Activated naive CD4-positive, alpha-beta T cell treated with anti-CD3 and anti-CD28 coated beads, Interleukin-2, amount 50 U/mL, for 16 hours (primary cell): ENCODE results near the gene FANCI.
"Not testable (repeated sequence)": the region's sequence is repeated elsewhere in the genome, so short reads cannot be mapped to it uniquely, and the experiment has no call there.

ENCODE experiments used
- DNase-seq: peaks from one replicate; pipeline ENCODE4 v3.0.0-alpha.2; 2020

FANCI gene

DNA sequence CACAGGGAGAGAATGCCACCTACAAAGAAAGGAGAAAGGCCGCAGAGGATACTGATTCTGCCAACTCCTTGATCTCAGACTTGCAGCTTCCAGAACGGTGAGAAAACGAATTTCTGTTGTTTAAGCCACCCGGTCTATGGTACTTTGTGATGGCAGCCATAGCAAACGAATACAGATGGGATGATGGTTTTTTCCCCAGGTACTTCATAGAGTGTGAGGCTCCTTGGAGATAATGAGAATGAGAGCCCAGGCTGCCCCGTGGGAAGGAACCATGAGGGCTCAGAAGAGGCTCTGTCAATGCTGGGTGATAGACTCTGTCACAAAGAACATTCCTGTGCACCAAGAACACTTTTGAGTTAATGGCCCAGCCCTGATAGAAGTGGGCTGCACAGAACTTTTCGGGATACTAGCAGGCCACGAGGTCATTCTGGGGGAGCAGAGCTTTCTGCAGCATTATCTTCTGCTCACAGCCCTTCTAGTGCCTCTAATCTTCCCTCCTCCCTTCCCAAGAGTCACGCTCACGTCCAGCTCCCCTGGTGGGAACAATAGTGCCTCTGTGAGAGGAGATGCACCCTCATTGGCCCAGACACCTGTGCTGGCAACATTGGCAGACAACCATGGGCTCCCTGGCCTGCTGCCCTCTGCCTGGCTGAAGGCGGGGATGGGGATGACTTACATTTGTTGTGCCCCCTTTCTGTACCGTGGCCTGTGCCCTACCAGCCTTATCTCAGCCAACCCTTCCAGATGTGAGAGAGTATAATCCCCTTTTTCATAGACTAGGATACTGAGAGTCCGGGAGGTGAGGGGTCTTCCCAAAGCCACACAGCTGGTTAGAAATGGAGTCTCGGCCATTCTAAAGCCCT, 17.2 kb upstream of the FANCI start:
- DNase-seq = no peak

DNA sequence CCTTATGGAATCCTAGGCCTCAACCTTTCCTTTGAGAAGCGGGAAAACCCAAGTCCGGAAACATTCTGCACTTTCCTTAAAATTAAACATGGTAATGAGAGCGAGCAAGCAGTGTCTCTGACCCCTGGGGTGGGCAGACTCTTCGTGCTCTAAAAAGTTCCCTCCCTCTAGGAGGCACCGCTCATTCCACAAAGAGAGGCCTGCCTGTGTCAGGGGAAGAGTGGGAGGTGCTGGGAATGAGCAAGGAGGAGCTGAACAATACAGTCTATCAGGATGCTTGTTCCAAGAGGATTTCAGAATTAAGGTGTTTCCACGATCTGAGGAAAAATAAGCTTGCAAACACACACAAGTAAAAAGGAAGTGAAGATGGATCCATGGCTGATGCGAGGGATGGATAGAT, 16.4 kb upstream of the FANCI start:
- no peak for DNase-seq

DNA sequence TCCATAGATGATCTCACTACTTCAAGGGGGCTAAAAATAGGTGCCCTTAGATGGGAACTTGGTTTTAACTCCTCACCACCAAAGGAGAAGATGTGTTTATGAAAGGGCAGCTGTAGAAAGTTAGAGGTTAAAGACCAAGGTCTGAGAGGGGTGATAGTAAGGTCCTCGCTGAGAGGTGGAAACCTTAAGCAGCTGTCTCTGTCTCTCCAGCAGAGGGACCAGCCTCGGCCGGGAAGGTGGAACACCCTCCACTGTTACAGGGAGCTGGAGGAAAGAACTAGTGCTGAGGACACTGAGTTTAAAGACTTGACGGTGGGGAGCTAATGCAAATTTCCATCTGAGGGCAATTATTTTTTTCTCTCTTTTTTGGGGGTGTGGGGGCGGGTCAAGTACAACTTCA, 13.5 kb upstream of the FANCI start:
- DNase-seq = no peak

DNA sequence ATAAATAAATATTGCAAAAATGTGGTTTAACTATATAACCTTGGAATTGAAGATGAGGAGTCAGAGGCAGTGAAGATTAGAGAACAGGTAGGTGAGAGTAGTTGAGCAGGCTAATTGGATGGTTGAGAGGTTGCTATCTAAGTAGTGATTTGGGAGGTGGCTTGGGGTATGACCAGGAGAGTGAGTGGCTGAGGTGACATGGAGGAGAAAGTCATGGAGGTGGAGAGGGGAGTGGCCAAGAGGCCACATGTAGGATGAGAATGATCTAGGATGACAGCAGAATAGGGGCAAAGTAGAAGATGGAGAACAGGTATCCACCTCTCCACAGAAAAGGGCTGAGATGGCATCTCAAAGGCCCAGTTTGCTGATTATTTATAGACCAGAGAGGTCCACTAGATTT, 11.9 kb upstream of the FANCI start:
- DNase-seq = no peak

DNA sequence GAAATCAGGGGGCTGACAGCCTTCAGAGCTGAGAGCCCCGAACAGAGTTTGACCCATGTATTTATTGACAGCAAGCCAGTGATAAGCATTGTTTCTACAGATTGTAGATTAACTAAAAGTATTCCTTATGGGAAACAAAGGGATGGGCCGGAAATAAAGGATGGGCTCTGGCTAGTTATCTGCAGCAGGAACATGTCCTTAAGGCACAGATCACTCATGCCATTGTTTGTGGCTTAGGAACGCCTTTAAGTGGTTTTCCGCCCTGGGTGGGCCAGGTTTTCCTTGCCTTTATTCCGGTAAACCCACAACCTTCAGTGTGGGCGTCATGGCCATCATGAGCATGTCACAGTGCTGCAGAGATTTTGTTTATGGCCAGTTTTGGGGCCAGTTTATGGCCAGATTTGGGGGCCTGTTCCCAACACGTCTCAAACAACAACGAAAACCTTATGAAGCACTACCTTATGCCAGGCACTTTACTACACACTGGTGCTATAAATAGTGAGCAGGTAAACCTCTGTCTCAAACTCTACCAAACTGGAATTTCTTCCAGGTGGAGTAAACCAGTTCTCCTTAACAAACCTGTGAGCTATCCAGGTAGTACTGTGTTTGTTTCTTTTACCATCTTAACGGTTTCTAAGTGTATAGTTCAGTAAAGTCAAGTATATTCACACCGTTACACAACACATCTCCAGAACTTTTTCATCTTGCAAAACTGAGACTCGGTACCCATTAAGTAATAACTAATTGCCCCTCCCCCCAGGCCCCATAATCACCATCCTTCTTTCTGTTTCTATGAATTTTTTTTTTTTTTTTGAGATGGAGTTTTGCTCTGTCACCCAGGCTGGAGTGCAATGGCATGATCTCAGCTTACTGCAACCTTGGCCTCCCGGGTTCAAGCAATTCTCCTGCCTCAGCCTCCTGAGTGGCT, 3.6 kb upstream of the FANCI start:
- not testable (repeated sequence) for DNase-seq

DNA sequence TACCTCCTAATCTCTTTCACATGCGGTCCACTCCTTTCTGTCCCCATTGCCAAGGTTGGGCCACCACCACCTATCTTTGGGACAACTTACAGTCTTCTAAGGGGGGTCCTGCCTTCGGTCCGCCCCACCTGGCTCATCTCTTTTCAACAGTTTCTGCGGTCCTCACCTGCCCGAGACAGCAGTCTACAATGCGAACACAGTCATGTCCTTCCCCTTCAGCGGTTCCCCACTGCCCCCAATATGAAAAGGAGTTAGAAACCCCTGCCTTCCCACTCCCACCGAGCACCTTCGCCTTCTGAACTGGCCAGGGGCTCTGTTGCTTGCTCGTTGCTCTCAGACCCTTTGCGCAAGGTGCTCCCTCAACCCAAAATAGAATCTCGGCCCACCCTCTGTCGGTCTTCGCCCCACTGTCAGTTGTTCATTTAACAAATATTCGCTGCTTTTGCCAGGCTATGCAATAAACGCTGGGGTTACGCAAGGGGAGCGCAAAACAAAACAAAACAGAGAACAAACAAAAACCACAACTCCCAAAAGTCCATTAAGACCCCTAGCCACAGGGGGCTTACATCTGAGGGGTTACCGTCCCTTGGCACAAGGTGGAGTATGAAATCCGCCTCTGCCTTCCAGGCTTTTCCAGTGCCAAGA, 611 bp upstream of the FANCI start:
- no peak for DNase-seq

DNA sequence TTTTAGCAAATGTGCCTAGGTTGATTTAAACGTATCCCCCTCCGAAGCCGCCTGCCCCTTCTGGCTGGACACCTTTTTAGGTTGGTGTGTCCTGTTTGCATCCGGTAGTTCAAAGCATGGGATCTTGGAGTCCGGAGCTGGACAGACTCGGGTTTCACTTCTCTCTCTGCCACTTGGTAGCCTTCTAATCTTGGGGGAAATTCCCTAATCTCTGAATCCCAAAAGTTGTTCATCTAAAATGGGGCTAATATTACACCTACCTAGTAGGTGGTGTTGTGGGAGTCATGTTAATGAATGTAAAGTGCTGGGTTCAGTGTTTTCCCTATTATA, 760 bp downstream of the FANCI start:
- no peak for DNase-seq

DNA sequence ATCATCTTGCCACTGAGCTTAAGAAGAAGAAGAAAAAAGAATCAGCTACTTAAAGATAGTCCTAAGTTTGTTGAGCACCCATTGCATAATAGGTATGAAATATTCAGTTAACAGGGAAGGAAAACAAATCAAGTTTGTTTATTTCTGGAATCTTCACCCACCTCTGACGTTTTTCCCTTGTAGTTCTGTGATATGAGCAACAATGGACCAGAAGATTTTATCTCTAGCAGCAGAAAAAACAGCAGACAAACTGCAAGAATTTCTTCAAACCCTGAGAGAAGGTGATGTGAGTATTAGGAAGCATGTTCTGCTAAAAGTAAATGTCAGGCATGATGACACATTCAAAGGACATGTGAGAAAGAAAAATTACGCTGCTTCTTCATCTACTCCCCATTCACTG, 3.7 kb downstream of the FANCI start:
- no peak for DNase-seq

DNA sequence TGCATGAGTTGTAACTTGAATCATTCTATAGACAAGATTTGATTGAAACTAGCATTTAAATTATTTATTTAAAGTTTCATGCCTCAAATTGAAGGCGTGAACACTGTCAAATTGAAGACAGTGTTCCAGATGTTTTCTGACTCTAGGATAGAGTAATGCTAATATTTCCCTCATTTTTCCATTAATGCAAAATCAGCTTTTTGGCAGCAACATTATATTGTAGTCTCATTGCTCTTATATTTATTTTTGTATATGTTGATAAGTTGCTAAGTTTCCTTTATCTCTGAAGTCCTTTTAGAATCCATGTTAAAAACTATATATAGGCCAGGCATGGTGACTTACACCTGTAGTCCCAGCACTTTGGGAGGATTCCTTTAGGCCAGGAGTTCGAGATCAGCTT, 4.8 kb downstream of the FANCI start:
- DNase-seq = no peak

DNA sequence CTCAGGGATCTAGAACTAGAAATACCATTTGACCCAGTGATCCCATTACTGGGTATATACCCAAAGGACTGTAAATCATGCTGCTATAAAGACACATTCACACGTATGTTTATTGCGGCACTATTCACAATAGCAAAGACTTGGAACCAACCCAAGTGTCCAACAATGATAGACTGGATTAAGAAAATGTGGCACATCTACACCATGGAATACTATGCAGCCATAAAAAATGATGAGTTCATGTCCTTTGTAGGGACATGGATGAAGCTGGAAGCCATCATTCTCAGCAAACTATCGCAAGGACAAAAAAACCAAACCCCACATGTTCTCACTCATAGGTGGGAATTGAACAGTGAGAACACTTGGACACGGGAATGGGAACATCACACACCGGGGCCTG, 6.4 kb downstream of the FANCI start:
- DNase-seq = not testable (repeated sequence)

DNA sequence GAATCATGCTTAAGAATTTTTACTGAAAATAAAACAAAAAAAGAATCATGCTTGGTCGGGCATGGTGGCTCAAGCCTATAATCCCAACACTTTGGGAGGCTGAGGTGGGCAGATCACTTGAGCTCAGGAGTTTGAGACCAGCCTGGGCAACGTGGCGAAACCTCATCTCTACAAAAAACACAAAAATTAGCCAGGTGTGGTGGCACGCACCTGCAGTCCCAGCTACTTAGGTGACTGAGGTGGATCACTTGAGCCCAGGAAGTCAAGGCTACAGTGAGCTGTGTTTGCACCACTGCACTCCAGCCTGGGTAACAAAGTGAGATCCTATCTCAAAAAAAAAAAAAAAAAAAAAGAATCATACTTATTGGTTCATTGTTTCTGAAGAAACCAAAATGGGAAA, 33.5 kb downstream of the FANCI start:
- DNase-seq = not testable (repeated sequence)

DNA sequence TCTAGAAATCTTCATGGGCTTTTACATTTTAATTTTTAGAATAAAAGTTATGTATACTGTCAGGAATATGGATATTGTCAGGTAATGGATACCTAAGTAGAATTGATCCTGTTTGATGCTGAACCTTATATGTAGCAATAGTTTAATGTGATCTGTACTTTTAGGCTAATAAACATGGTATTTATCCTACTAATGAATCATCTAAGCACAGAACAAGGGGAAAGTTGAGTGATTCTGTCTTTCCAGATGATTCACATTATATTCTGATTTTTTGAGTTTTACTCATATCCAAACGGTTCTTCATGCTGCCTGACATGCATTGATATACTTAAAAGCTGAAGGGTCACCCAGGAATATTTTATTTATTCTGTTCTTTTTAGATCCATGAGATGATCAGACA, 34.5 kb downstream of the FANCI start:
- DNase-seq = no peak

DNA sequence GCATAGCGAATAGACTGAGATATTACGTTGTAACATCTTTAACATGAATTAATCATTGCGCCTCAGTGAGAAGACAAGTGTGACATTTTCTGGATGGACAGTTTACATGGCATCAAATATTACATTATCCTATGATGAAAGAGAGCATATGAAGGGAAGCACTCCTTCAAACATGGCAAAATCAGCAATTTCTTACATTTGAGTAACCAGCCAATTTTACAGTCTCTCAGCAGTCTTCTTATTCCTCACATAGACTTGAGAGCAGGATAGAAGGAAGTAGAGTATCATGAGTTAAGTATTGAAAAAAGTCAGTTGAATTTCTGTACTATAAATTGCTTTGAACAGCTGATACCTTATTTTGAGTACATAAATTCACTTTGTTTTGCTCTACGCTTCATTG, 38.9 kb downstream of the FANCI start:
- no peak for DNase-seq

DNA sequence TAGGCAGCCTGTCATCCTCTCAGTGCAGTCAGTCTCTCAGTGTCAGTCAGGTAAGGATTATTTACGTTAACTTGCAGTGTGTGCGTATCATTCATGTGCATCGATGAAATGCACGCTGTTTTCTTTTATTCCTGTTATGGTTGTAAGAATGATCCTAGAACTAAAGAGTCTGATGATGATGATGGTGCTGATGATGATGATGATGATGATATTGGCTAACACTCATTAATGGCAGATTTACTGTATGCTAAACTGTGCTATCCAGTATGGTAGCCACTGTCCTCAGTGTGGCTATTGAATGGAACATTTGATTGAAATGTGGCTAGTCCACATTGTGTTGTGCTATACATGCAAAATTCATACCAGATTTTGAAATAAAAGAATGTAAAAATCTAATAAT, 39.4 kb downstream of the FANCI start:
- DNase-seq = no peak

DNA sequence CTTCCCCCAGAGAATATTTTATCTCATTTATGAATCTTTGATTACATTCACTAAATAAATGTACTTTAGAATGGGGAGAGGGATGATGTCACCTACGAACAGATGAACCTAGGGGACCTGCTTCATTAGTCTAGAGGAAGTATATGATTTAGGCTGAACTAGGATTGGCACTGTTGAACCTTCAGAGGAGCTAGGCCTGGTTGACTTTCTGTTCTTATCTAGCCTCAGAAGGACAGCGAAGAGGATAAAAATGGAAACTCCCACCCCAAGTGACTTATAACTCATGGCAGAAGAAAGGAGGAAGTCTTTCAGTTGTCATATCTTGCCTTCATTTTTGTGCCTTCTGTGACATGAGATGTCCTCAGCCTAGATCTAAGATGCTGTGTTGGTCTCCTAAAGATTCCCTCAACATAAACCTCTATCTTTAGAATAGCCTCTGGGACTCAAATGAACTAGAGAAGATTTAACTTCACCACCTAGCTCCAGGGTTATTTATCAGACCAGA, 48.2 kb downstream of the FANCI start:
- DNase-seq = no peak

DNA sequence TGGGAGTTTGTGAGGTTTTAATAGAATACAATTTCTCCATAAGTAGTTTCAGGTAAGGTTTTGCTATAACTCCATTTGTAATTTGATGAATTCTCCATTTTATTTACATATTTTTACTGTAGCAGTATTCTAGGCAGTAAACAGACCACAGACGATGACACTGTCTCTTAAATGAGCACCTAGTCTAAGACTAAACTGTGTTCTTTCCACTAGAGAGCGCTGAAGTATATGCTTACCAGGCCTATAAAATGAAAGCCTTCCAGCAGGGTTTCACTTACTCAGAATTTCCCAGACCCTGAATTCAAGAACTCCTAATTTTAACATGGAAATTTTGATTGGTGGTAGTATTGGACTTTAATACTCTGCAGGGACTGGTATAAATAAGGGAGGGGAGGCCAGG, 49.2 kb downstream of the FANCI start:
- no peak for DNase-seq

DNA sequence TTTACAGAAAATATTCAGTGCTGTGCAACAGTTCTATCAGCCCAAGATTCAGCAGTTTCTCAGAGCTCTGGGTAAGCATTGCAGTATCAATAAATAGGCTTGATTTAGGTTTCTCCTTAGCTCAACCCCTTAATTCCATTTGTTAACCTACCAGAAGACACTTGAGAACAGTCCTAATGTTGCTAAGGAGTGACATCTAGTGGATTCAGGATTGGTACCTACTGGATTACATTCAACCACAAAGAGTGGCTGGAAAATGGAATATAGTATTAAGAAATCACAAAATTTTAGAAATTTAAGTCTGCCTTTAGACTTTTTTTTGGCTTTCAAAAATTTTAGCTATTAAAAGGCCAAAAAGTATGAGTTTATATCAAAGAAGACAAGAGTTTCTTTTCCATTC, 56.1 kb downstream of the FANCI start:
- no peak for DNase-seq

DNA sequence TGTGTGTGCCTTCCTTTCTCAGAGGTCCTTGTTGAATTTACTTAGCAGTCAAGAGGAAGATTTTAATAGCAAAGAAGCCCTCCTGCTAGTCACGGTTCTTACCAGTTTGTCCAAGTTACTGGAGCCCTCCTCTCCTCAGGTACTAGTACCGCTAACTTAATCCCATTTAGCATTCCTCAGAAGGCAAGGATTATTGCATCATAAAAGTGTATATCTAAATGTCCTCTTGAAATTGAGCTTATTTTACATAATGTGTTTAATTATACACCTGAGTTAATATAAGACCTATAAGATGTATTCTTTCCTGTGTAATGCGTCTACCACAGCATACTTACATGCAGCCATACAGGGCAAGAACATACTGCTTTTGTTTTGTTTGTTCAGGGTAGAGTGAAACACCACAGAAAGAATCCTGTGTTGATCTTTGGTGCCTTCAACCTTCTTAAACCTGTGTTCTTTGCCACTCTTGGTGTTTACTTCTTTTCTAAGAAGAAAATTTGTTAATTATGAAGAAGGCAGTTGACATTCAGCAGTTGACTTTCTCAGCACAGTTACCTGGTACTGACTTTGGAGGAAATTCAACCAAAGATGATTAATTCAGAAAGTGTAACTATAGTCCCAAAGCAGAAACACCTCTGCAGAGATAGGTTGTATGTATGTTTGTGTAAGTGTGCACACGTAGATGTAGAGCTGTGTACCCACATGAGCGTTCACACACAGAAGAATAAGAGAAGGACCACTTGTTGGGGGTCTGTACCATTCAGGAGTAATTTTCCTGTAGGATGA, 57.7 kb downstream of the FANCI start:
- DNase-seq = no peak

DNA sequence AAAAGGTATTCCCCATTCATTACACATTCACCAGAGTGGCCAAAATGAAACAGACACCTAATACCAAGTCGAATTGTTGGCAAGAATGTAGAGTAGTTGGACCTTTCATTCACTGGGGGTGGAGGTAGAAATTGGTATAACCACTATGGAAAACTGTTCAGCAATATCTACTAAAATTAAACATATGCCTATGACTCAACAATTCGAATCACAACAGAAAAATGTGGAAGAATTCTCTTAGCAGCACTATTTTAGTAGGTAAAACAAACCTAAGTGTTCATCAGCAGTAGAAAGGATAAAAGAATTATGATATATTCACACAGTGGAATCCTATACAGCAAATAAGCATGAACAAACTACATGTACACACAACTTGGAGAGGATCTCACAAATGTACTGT, 60.2 kb downstream of the FANCI start:
- no peak for DNase-seq

DNA sequence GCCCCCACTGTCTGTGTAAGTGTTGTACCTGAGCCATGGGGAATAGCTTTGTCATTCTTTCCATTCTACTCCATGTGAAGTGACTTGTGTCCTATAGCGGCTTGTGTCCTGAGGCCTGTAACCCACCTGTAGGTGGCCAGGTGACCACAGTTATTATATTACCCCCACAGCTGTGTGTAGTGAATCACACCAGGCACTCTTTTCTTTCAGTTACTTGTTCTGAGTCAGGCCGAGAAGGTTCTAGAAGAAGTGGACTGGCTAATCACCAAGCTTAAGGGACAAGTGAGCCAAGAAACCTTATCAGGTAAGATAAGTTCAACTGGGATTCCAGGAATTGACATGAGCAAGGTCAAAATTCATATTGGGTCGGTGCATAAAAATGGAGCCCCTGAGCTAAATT, 61.6 kb downstream of the FANCI start:
- no peak for DNase-seq

DNA sequence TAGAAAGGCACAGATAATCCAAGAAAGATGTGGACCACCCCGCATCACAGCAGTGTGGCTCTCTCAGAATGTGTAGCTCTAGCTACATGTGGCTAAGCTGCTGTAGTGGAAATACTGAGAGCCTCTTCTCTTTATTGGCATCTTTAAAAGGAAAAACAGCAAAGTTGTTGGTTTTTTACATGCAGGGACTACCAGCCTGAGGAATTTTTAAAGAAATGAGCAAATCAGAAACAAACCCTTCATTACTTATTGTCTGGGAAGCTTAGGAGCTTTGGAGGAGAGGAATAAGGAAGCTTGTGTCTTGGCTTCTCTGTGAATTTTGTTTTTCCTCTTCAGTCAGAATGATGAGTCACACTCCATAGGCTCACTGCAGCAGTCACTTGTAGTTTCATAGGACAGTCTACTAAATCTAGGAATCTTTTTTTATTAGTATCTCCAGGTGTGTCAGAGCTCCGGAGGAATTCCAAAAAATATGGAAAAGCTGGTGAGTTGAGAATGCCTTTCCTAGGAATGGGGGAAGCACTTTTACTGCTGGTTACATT, 63.3 kb downstream of the FANCI start:
- no peak for DNase-seq

DNA sequence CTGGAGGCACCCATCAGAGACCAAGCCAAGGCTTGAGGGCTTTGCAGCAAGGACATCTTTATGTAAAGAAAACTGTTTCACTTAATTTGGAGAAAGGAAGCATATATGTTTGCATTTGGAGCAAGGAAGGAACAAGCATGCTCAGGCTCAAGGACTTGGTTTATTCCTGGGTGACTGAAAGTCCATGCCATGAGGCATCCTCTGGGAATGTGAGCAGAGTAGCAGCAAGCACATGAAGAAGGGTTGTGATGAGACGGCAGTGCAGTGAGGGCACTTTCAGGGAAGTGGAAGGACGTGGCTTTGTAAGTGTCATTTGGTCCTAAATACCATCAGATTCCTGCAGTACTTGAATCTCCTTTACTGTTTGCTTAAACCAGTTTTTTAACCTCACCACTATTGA, 64.0 kb downstream of the FANCI start:
- no peak for DNase-seq
